Loucy (cell line): ENCODE results near the gene TMEM204.

Experiments used
- H2AFZ ChIP-seq: fragments of 200-600 bp; sonication (generic); 2 replicates; pipeline ENCODE4 v1.6.0; 2016; ENCODE audit warnings: antibody characterized with exemption, mild to moderate bottlenecking, low read length, moderate library complexity
- H3F3A ChIP-seq: fragments of 200-600 bp; 2 replicates; pipeline ENCODE4 v1.6.0; 2016; ENCODE audit warnings: antibody characterized with exemption, low read depth, mild to moderate bottlenecking
- H3K27me3 ChIP-seq: fragments of 200-600 bp; sonication (generic); 2 replicates; pipeline ENCODE4 v1.6.1; 2014; ENCODE audit warnings: low read length, mild to moderate bottlenecking; ENCODE audit not compliant: insufficient read depth, poor library complexity, severe bottlenecking
- H3K36me3 ChIP-seq: fragments of 200-600 bp; sonication (generic); 2 replicates; pipeline ENCODE4 v1.6.1; 2016; ENCODE audit warnings: low read length; ENCODE audit not compliant: insufficient read depth
- H3K4me1 ChIP-seq: fragments of 200-600 bp; sonication (generic); 2 replicates; pipeline ENCODE4 v1.5.1; 2014; ENCODE audit warnings: low read length, mild to moderate bottlenecking; ENCODE audit not compliant: insufficient read depth, poor library complexity, severe bottlenecking
- H3K4me2 ChIP-seq: fragments of 200-600 bp; sonication (generic); 2 replicates; pipeline ENCODE4 v1.6.0; 2014; ENCODE audit warnings: antibody characterized with exemption, low read length, low read depth, mild to moderate bottlenecking; ENCODE audit not compliant: poor library complexity, severe bottlenecking
- H3K4me3 ChIP-seq: fragments of 200-600 bp; sonication (generic); 2 replicates; pipeline ENCODE4 v1.5.1; 2014; ENCODE audit warnings: low read length, mild to moderate bottlenecking, mixed read lengths; ENCODE audit not compliant: poor library complexity, severe bottlenecking
- H3K79me2 ChIP-seq: fragments of 200-600 bp; sonication (generic); 2 replicates; pipeline ENCODE4 v1.6.1; 2014; ENCODE audit warnings: low read length; ENCODE audit not compliant: insufficient read depth
- H3K9ac ChIP-seq: fragments of 200-600 bp; sonication (generic); 2 replicates; pipeline ENCODE4 v1.6.0; 2014; ENCODE audit warnings: mild to moderate bottlenecking, low read depth, low read length, moderate library complexity; ENCODE audit not compliant: poor library complexity, severe bottlenecking
- H3K9me2 ChIP-seq: fragments of 200-600 bp; sonication (generic); replicated peaks from 2 replicates; pipeline ENCODE4 v1.6.1; 2016; ENCODE audit warnings: low read depth, low read length, mixed read lengths
- H3K9me3 ChIP-seq: fragments of 200-600 bp; sonication (generic); 2 replicates; pipeline ENCODE4 v1.6.1; 2014; ENCODE audit warnings: mild to moderate bottlenecking, antibody characterized with exemption, low read length, low read depth; ENCODE audit not compliant: insufficient read depth
- H4K20me1 ChIP-seq: fragments of 200-600 bp; sonication (generic); 2 replicates; pipeline ENCODE4 v1.6.0; 2014; ENCODE audit warnings: antibody characterized with exemption, low read length, mild to moderate bottlenecking; ENCODE audit not compliant: insufficient read depth, poor library complexity, severe bottlenecking
- CTCF ChIP-seq: fragments of 200-600 bp; sonication (generic); conservative IDR thresholded peaks from 2 replicates; pipeline ENCODE4 v1.5.1; 2014; ENCODE audit warnings: mild to moderate bottlenecking, antibody characterized with exemption, low read length
- EZH2phosphoT487 ChIP-seq: fragments of 200-600 bp; IDR thresholded peaks from 2 replicates; pipeline ENCODE4 v1.6.1; 2018; ENCODE audit warnings: antibody characterized with exemption, mild to moderate bottlenecking, moderate library complexity, borderline replicate concordance

Gene TMEM204

GRCh38 chr16:1533443-1533951 is at the start of gene TMEM204:
Gene TMEM204, plus strand, starts transcription at chr16:1533666. Its CDS starts 610 bp downstream, at chr16:1534276.
- no peak for TF ChIP-seq CTCF
- no peak for TF ChIP-seq EZH2phosphoT487
- Histone ChIP-seq H3K4me2 (no peak within 1 kb of the TSS), H3K9ac (no peak within 1 kb of the TSS), H3K27me3 (no peaks in the 10 kb centered on the region), H3K4me1 (peaks cover 11% of the 10 kb centered on the region), H3K36me3 (no peaks in the 10 kb centered on the region), H3K4me3 (no peak within 1 kb of the TSS), H2AFZ (no peak within 1 kb of the TSS), H3K9me3 (no peaks in the 10 kb centered on the region), H4K20me1 (no peaks in the 10 kb centered on the region), H3F3A (no peaks in the 10 kb centered on the region), H3K9me2 (no peaks in the 10 kb centered on the region), H3K79me2 (no peaks in the 10 kb centered on the region)

- H3K9me3 ChIP-seq: no peaks in the 10 kb centered on the region
- no peaks in the 10 kb centered on the region for H3F3A ChIP-seq
- H3K4me1 ChIP-seq: no peaks in the 10 kb centered on the region
- no peak overlapping the region for H3K9ac ChIP-seq
- no peaks in the 10 kb centered on the region for H3K9me2 ChIP-seq
- no peaks in the 10 kb centered on the region for H4K20me1 ChIP-seq
- TF ChIP-seq CTCF: no peak
- TF ChIP-seq EZH2phosphoT487: no peak
- no peaks in the 10 kb centered on the region for H3K79me2 ChIP-seq
- no peak overlapping the region for H3K4me2 ChIP-seq
- no peak overlapping the region for H2AFZ ChIP-seq
- no peak overlapping the region for H3K4me3 ChIP-seq
- no peaks in the 10 kb centered on the region for H3K36me3 ChIP-seq
- no peaks in the 10 kb centered on the region for H3K27me3 ChIP-seq
Measured at GRCh38 chr16:1485847-1486496, 47.5 kb upstream of the TMEM204 start.

DNA sequence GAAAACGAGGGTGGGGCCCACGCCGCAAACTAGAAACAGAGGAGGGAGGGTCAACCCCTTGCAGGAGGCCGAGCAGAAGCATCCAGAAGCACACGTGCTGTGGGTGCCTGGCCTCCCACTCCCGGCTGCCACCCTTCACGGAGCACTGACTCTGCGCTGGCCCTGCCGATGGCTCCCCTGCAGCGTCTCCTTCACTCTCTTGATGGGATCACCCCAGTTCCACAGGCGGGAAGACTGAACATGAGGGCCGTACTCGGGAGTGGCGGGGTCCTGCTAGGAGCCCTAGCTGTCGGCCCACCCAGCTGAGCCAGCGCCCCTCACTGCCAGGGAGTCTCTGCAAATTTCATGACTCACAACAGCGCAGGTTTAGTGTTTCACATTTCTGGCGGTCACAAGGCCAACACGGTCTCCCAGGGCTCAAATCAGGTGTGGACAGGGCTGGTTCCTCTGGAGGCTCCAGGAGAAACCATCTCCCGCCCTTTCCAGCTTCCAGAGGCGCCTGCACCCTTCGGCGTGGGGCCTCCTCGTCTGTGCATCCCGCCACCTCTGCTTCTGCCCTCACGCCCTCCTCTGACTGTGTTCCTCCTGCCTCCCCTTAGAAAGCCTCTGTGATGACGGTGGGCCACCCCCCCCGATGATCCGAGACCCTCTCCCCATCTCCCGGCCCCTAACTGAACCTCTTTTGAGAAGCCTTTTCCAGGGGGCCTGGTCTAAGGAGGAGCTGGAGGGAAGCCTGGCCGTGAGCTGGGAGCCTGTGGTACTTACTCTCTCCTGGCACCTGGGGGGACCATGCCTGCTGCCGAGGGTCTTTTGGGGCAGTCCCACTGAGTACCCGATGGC is 46.7 kb upstream of the TMEM204 start:
- Histone ChIP-seq H3K4me2 (no peak overlapping the region), H3K79me2 (no peaks in the 10 kb centered on the region), H3K9ac (no peak overlapping the region)

More for the DNA sequence above, 46.7 kb upstream of the TMEM204 start:
- no peaks in the 10 kb centered on the region for H3F3A ChIP-seq
- no peak overlapping the region for H3K4me3 ChIP-seq
- H3K36me3 ChIP-seq: no peaks in the 10 kb centered on the region
- H3K4me1 ChIP-seq: no peaks in the 10 kb centered on the region
- H2AFZ ChIP-seq: no peak overlapping the region
- no peaks in the 10 kb centered on the region for H3K9me3 ChIP-seq
- no peaks in the 10 kb centered on the region for H3K27me3 ChIP-seq
- H3K9me2 ChIP-seq: no peaks in the 10 kb centered on the region
- TF ChIP-seq CTCF: no peak
- no peak for TF ChIP-seq EZH2phosphoT487
- H4K20me1 ChIP-seq: no peaks in the 10 kb centered on the region
